ENCODE results near the gene ATP5F1E. TPM values are rescaled to one million over a fixed set of nuclear protein-coding genes. Genes with fewer than 3 reads are reported as not detected.

ATP5F1E gene
- total RNA-seq, 4 donors from 2014 or later = 27.1 to 38.2 (median 33.7) TPM

GRCh38 chr20:59020938-59021551 is 11.1 kb downstream of the ATP5F1E start:
- DNase-seq = no peak
- Histone ChIP-seq H3K27ac (no peak overlapping the region), H3K27me3 (no peaks in the 10 kb centered on the region), H3K36me3 (peaks cover 0 to 23% of the 10 kb centered on the region in 2 donors), H3K4me1 (peaks cover 0 to 5% of the 10 kb centered on the region in 2 donors), H3K4me3 (no peak overlapping the region), H3K9me3 (no peaks in the 10 kb centered on the region)
- intact Hi-C loops (cut with DNase I; ENCODE audit: low total_unique reads) (no loop called here), in situ Hi-C loops (cut with MboI; ENCODE audit: low sequenced_read_pairs in 4 of 4) (no loop called here)
- TF ChIP-seq CTCF (IDR thresholded peaks at IDR 0.05 in 4 of 5, conservative IDR thresholded peaks at IDR 0.05 in 1 of 5) = no peak
- no peak for TF ChIP-seq POLR2A (IDR thresholded peaks at IDR 0.05)
- no peak for ATAC-seq

GRCh38 chr20:59019217-59019616 is 12.9 kb downstream of the ATP5F1E start, which contains the start of gene TUBB1:
Gene TUBB1, plus strand, starts transcription at chr20:59019429. Its CDS starts 94 bp downstream, at chr20:59019523.
- DNase-seq = no peak
- no peak for ATAC-seq
- Histone ChIP-seq H3K4me3 (no peak within 1 kb of the TSS), H3K27ac (no peak within 1 kb of the TSS), H3K36me3 (peaks cover 0 to 6% of the 10 kb centered on the region in 2 donors), H3K27me3 (no peaks in the 10 kb centered on the region), H3K4me1 (no peaks in the 10 kb centered on the region), H3K9me3 (no peaks in the 10 kb centered on the region)
- in situ Hi-C loops (cut with MboI; ENCODE audit: low sequenced_read_pairs in 4 of 4) = no loop called here
- TF ChIP-seq CTCF (IDR thresholded peaks at IDR 0.05 in 4 of 5, conservative IDR thresholded peaks at IDR 0.05 in 1 of 5) = no peak
- no peak for TF ChIP-seq POLR2A (IDR thresholded peaks at IDR 0.05)
- intact Hi-C loops (cut with DNase I; ENCODE audit: low total_unique reads) = no loop called here

GRCh38 chr20:59018817-59019216 is 13.3 kb downstream of the ATP5F1E start:
- no peak for ATAC-seq
- no peaks in the 10 kb centered on the region for H3K27me3 ChIP-seq
- intact Hi-C loops (cut with DNase I; ENCODE audit: low total_unique reads) = no loop called here
- H3K36me3 ChIP-seq = peaks cover 0 to 2% of the 10 kb centered on the region in 2 donors
- H3K4me3 ChIP-seq = no peak overlapping the region
- H3K4me1 ChIP-seq = no peaks in the 10 kb centered on the region
- no peaks in the 10 kb centered on the region for H3K9me3 ChIP-seq
- H3K27ac ChIP-seq = no peak overlapping the region
- DNase-seq = no peak
- TF ChIP-seq POLR2A (IDR thresholded peaks at IDR 0.05) = no peak
- TF ChIP-seq CTCF (IDR thresholded peaks at IDR 0.05 in 4 of 5, conservative IDR thresholded peaks at IDR 0.05 in 1 of 5) = no peak
- in situ Hi-C loops (cut with MboI; ENCODE audit: low sequenced_read_pairs in 4 of 4) = no loop called here

- H3K9me3 ChIP-seq = no peaks in the 10 kb centered on the region
- H3K4me1 ChIP-seq = no peaks in the 10 kb centered on the region
- no peak overlapping the region for H3K4me3 ChIP-seq
- DNase-seq (no peak), ATAC-seq (no peak)
- in situ Hi-C loops (cut with MboI; ENCODE audit: low sequenced_read_pairs in 4 of 4) = no loop called here
- no peaks in the 10 kb centered on the region for H3K36me3 ChIP-seq
- no peak for TF ChIP-seq POLR2A (IDR thresholded peaks at IDR 0.05)
- TF ChIP-seq CTCF (IDR thresholded peaks at IDR 0.05 in 4 of 5, conservative IDR thresholded peaks at IDR 0.05 in 1 of 5) = no peak
- intact Hi-C loops (cut with DNase I; ENCODE audit: low total_unique reads) = no loop called here
- H3K27ac ChIP-seq = no peak overlapping the region
- H3K27me3 ChIP-seq = no peaks in the 10 kb centered on the region
Measured at GRCh38 chr20:59017493-59018231, 14.5 kb downstream of the ATP5F1E start.

Measured in gastrocnemius medialis (tissue), 4 donors.